Measurements from ENCODE around the gene CAST. TPM values are rescaled to one million over a fixed set of nuclear protein-coding genes. Genes with fewer than 3 reads are reported as not detected.
A peak's percentile ranks its signal among the peaks of the same experiment; 100 is the strongest.

The CAST gene
- total RNA-seq, 1 experiment from 2014 or later, result 395 TPM

- Mint-ChIP-seq H3K27ac (ENCODE audit: unreplicated experiment) (no peak overlapping the region), H3K4me1 (ENCODE audit: low read depth, unreplicated experiment) (peaks cover 11% of the 10 kb centered on the region), H3K9me3 (ENCODE audit: low read depth, unreplicated experiment) (no peaks in the 10 kb centered on the region), H3K27me3 (ENCODE audit: unreplicated experiment) (no peaks in the 10 kb centered on the region), H3K36me3 (ENCODE audit: insufficient read depth, unreplicated experiment) (peaks cover 13% of the 10 kb centered on the region), H3K4me3 (ENCODE audit: low read depth, unreplicated experiment) (no peak overlapping the region)
- TF ChIP-seq, protein P1, sequence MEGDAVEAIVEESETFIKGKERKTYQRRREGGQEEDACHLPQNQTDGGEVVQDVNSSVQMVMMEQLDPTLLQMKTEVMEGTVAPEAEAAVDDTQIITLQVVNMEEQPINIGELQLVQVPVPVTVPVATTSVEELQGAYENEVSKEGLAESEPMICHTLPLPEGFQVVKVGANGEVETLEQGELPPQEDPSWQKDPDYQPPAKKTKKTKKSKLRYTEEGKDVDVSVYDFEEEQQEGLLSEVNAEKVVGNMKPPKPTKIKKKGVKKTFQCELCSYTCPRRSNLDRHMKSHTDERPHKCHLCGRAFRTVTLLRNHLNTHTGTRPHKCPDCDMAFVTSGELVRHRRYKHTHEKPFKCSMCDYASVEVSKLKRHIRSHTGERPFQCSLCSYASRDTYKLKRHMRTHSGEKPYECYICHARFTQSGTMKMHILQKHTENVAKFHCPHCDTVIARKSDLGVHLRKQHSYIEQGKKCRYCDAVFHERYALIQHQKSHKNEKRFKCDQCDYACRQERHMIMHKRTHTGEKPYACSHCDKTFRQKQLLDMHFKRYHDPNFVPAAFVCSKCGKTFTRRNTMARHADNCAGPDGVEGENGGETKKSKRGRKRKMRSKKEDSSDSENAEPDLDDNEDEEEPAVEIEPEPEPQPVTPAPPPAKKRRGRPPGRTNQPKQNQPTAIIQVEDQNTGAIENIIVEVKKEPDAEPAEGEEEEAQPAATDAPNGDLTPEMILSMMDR (IDR thresholded peaks at IDR 0.05; ENCODE audit: unreplicated experiment), result no peak
- no peak for DNase-seq
- CTCF ChIA-PET, result no interaction called here
- BruUV-seq (replicated peaks), result no TSS peak
- intact Hi-C loops (cut with micrococcal nuclease; ENCODE audit: unreplicated experiment), result no loop called here
Observed at GRCh38 chr5:96692441-96692840, 30.3 kb downstream of the CAST start.

GRCh38 chr5:96699186-96699820 is 37.1 kb downstream of the CAST start:
- Mint-ChIP-seq H3K9me3 (ENCODE audit: low read depth, unreplicated experiment) (no peaks in the 10 kb centered on the region), H3K4me3 (ENCODE audit: low read depth, unreplicated experiment) (no peak overlapping the region), H3K27me3 (ENCODE audit: unreplicated experiment) (no peaks in the 10 kb centered on the region), H3K4me1 (ENCODE audit: low read depth, unreplicated experiment) (peaks cover 41% of the 10 kb centered on the region), H3K27ac (ENCODE audit: unreplicated experiment) (peak overlapping the region; percentile 65), H3K36me3 (ENCODE audit: insufficient read depth, unreplicated experiment) (peaks cover 49% of the 10 kb centered on the region)
- BruUV-seq (replicated peaks), result no TSS peak
- DNase-seq, result no peak
- intact Hi-C loops (cut with micrococcal nuclease; ENCODE audit: unreplicated experiment), result no loop called here
- CTCF ChIA-PET, result interaction anchor here (0.6 to 1.1 kb wide), 2 partner anchors 85 to 834 kb away, joined by 3 to 5 read pairs; no protein-coding TSS in a partner anchor
- TF ChIP-seq, protein P1 (IDR thresholded peaks at IDR 0.05; ENCODE audit: unreplicated experiment), result no peak

GRCh38 chr5:96702503-96703383 is 40.6 kb downstream of the CAST start:
- Mint-ChIP-seq H3K4me3 (ENCODE audit: low read depth, unreplicated experiment) (peak overlapping the region; percentile 94), H3K27me3 (ENCODE audit: unreplicated experiment) (no peaks in the 10 kb centered on the region), H3K9me3 (ENCODE audit: low read depth, unreplicated experiment) (no peaks in the 10 kb centered on the region), H3K36me3 (ENCODE audit: insufficient read depth, unreplicated experiment) (peaks cover 52% of the 10 kb centered on the region), H3K27ac (ENCODE audit: unreplicated experiment) (peak overlapping the region; percentile 73), H3K4me1 (ENCODE audit: low read depth, unreplicated experiment) (peaks cover 66% of the 10 kb centered on the region)
- intact Hi-C loops (cut with micrococcal nuclease; ENCODE audit: unreplicated experiment), result loop anchor here (5.0 kb wide), 1 partner anchor 40 kb away; the partner anchor contains the start of gene CAST
- peak; percentile 96 for DNase-seq
- TF ChIP-seq, protein P1 (IDR thresholded peaks at IDR 0.05; ENCODE audit: unreplicated experiment), result no peak
- no TSS peak for BruUV-seq (replicated peaks)
- CTCF ChIA-PET, result interaction anchor here (1.4 to 3.7 kb wide), 7 partner anchors 12 to 88 kb away, joined by 3 to 22 read pairs (median 7); no protein-coding TSS in a partner anchor

- TF ChIP-seq, protein P1 (IDR thresholded peaks at IDR 0.05; ENCODE audit: unreplicated experiment), result no peak
- TSS peak; percentile 48 for BruUV-seq (replicated peaks)
- Mint-ChIP-seq H3K9me3 (ENCODE audit: low read depth, unreplicated experiment) (no peaks in the 10 kb centered on the region), H3K27me3 (ENCODE audit: unreplicated experiment) (no peaks in the 10 kb centered on the region), H3K27ac (ENCODE audit: unreplicated experiment) (peak overlapping the region; percentile 73), H3K4me3 (ENCODE audit: low read depth, unreplicated experiment) (peak overlapping the region; percentile 94), H3K4me1 (ENCODE audit: low read depth, unreplicated experiment) (peaks cover 73% of the 10 kb centered on the region), H3K36me3 (ENCODE audit: insufficient read depth, unreplicated experiment) (peaks cover 52% of the 10 kb centered on the region)
- CTCF ChIA-PET, result interaction anchor here (1.6 to 3.7 kb wide), 6 partner anchors 11 to 89 kb away, joined by 5 to 22 read pairs (median 8); no protein-coding TSS in a partner anchor
- no peak for DNase-seq
- intact Hi-C loops (cut with micrococcal nuclease; ENCODE audit: unreplicated experiment), result loop anchor here (5.0 kb wide), 1 partner anchor 41 kb away; the partner anchor contains the start of gene CAST
Observed at GRCh38 chr5:96703384-96703920, 41.3 kb downstream of the CAST start.
